ENCODE measurements around the gene ADGRF1. TPM values are rescaled to one million over a fixed set of nuclear protein-coding genes. Genes with fewer than 3 reads are reported as not detected.
A peak's percentile ranks its signal among the peaks of the same experiment; 100 is the strongest.

Gene ADGRF1
- total RNA-seq, 1 donor, result not detected

DNA sequence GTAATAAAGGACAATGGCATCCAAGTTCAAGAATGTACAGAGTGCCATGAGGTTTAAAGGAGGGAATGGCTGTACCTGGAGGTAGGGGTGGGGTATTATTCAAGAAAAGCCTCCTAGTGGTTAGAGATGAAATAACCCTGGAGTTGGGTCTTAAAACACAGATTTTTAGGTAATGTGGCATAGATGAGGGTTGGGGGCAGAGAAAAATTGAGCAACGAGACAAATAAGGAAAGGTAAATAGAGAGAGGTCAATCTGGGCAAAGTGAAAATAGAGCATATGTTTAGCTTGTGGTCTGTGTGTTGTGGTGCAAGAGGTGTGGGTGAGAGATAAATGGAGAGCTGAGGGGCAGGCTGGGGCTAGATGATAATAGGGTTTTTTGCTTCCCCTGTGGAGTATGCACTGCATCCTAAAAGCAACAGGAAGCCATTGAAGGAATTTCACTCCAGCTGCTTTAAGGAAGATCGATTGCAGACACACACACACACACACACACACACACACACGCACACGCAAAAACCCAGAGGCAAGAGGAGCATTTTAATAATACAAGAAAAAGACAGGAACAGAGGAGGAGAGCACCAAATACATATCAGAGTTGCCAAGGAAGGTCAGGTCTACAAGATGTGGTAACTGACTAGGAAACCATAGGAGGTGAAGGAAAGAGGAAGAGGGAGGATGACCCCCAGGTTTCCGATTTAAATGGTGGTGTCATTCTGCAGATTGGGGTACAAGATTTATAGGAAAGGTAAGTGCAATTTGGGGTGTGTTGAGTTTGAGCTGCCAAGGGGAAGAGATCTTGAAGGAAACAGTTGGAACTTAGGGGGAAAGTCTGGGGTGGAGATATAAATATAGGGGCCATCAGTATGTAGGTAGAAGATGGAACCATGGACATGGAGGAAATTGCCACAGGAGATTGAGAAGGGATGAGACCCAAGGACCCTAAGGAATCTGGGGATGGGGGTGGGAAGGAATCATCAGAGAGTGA, 31.3 kb upstream of the ADGRF1 start:
- no peak overlapping the region for H3K27ac ChIP-seq (ENCODE audit: low read depth, low read length)
- no peaks in the 10 kb centered on the region for H3K36me3 ChIP-seq (ENCODE audit: insufficient read depth, low read length)
- no peaks in the 10 kb centered on the region for H3K79me2 ChIP-seq (ENCODE audit: insufficient read depth, low read length)
- H3K9me3 ChIP-seq (ENCODE audit: low read depth, low read length), result no peaks in the 10 kb centered on the region
- TF ChIP-seq, protein P1, sequence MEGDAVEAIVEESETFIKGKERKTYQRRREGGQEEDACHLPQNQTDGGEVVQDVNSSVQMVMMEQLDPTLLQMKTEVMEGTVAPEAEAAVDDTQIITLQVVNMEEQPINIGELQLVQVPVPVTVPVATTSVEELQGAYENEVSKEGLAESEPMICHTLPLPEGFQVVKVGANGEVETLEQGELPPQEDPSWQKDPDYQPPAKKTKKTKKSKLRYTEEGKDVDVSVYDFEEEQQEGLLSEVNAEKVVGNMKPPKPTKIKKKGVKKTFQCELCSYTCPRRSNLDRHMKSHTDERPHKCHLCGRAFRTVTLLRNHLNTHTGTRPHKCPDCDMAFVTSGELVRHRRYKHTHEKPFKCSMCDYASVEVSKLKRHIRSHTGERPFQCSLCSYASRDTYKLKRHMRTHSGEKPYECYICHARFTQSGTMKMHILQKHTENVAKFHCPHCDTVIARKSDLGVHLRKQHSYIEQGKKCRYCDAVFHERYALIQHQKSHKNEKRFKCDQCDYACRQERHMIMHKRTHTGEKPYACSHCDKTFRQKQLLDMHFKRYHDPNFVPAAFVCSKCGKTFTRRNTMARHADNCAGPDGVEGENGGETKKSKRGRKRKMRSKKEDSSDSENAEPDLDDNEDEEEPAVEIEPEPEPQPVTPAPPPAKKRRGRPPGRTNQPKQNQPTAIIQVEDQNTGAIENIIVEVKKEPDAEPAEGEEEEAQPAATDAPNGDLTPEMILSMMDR (IDR thresholded peaks at IDR 0.05; ENCODE audit: extremely low read depth, low read depth, low read length), result peak; percentile 23
- no peaks in the 10 kb centered on the region for H4K20me1 ChIP-seq (ENCODE audit: insufficient read depth, low read length)
- H3K4me1 ChIP-seq (ENCODE audit: insufficient read depth, low read length), result no peaks in the 10 kb centered on the region
- no peak overlapping the region for H3K4me2 ChIP-seq (ENCODE audit: insufficient read depth, low read length)
- H2AFZ ChIP-seq (ENCODE audit: low read length), result no peak overlapping the region
- no peaks in the 10 kb centered on the region for H3K27me3 ChIP-seq (ENCODE audit: insufficient read depth, low read length)
- no peak for DNase-seq (ENCODE audit: insufficient read length, low spot score, missing footprints)
- no peak overlapping the region for H3K4me3 ChIP-seq (ENCODE audit: insufficient read depth, low read length)

DNA sequence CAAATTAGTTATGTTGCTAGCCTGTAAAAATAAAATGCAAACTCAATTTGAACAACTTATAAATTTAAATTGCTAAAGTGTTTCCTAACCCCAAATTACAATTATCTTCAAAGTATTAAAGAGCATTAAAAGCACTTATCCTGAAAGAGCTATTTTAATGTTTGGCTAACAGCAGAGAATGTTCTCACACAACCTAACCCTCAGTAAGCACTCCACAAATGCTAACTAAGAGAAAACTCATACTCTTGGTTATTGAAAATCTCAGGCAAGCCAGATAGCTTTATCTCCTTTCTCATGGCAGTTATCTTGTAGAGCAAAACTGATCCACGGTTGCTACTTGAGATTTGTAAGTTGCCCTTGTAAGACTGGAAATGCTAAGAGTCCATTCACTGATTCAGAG, 30.5 kb upstream of the ADGRF1 start:
- TF ChIP-seq, protein P1 (IDR thresholded peaks at IDR 0.05; ENCODE audit: extremely low read depth, low read depth, low read length), result no peak
- no peak overlapping the region for H2AFZ ChIP-seq (ENCODE audit: low read length)
- H3K4me3 ChIP-seq (ENCODE audit: insufficient read depth, low read length), result no peak overlapping the region
- no peaks in the 10 kb centered on the region for H3K9me3 ChIP-seq (ENCODE audit: low read depth, low read length)
- no peaks in the 10 kb centered on the region for H3K79me2 ChIP-seq (ENCODE audit: insufficient read depth, low read length)
- H3K4me1 ChIP-seq (ENCODE audit: insufficient read depth, low read length), result no peaks in the 10 kb centered on the region
- H4K20me1 ChIP-seq (ENCODE audit: insufficient read depth, low read length), result no peaks in the 10 kb centered on the region
- no peak for DNase-seq (ENCODE audit: insufficient read length, low spot score, missing footprints)
- no peaks in the 10 kb centered on the region for H3K27me3 ChIP-seq (ENCODE audit: insufficient read depth, low read length)
- no peak overlapping the region for H3K4me2 ChIP-seq (ENCODE audit: insufficient read depth, low read length)
- H3K27ac ChIP-seq (ENCODE audit: low read depth, low read length), result no peak overlapping the region
- H3K36me3 ChIP-seq (ENCODE audit: insufficient read depth, low read length), result no peaks in the 10 kb centered on the region

DNA sequence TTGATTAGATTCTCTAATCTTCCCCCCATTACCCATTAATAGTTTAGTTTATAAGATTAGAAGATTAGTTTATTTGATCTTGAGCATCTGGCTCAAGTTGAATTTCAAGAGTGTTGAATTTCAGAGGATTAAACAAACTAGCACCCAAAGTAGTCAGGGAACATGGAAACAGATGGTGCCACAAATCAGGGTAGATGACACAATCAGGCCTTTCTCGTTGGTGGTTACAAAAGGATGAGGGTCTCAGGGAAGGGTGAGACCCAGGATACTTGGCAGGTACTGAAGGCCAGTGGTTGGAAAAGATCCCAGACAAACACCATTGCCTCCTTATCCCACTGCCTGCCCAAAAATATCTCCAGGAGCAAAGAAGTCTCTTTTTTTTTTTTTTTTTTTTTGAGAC, 29.5 kb upstream of the ADGRF1 start:
- no peaks in the 10 kb centered on the region for H3K79me2 ChIP-seq (ENCODE audit: insufficient read depth, low read length)
- no peaks in the 10 kb centered on the region for H3K9me3 ChIP-seq (ENCODE audit: low read depth, low read length)
- DNase-seq (ENCODE audit: insufficient read length, low spot score, missing footprints), result no peak
- no peak overlapping the region for H3K27ac ChIP-seq (ENCODE audit: low read depth, low read length)
- TF ChIP-seq, protein P1 (IDR thresholded peaks at IDR 0.05; ENCODE audit: extremely low read depth, low read depth, low read length), result no peak
- no peak overlapping the region for H3K4me2 ChIP-seq (ENCODE audit: insufficient read depth, low read length)
- H3K36me3 ChIP-seq (ENCODE audit: insufficient read depth, low read length), result no peaks in the 10 kb centered on the region
- no peaks in the 10 kb centered on the region for H3K27me3 ChIP-seq (ENCODE audit: insufficient read depth, low read length)
- no peaks in the 10 kb centered on the region for H4K20me1 ChIP-seq (ENCODE audit: insufficient read depth, low read length)
- H3K4me3 ChIP-seq (ENCODE audit: insufficient read depth, low read length), result no peak overlapping the region
- H3K4me1 ChIP-seq (ENCODE audit: insufficient read depth, low read length), result no peaks in the 10 kb centered on the region
- no peak overlapping the region for H2AFZ ChIP-seq (ENCODE audit: low read length)

DNA sequence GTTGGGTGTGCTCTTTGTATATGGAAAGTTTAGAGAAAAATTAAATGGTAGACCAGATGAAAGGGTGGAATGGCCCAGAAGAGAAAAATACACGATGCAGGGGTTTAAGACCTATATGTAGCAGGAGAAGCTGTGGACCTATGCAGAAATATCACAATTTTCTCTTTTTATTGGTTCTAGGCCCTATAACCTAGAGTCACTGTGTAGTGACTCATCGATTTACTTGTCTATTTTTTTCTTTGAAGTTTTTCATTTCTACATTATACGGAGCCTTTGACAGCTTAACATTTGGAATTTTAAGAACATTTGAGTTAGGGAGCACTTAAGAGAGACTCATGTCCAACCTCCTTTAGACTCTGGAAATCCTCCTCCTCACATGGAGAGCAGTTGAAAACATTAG, 28.3 kb upstream of the ADGRF1 start:
- TF ChIP-seq, protein P1 (IDR thresholded peaks at IDR 0.05; ENCODE audit: extremely low read depth, low read depth, low read length), result no peak
- no peak overlapping the region for H3K4me3 ChIP-seq (ENCODE audit: insufficient read depth, low read length)
- no peak overlapping the region for H3K4me2 ChIP-seq (ENCODE audit: insufficient read depth, low read length)
- H3K27me3 ChIP-seq (ENCODE audit: insufficient read depth, low read length), result no peaks in the 10 kb centered on the region
- H3K4me1 ChIP-seq (ENCODE audit: insufficient read depth, low read length), result no peaks in the 10 kb centered on the region
- H3K9me3 ChIP-seq (ENCODE audit: low read depth, low read length), result no peaks in the 10 kb centered on the region
- H3K79me2 ChIP-seq (ENCODE audit: insufficient read depth, low read length), result no peaks in the 10 kb centered on the region
- H2AFZ ChIP-seq (ENCODE audit: low read length), result no peak overlapping the region
- no peaks in the 10 kb centered on the region for H4K20me1 ChIP-seq (ENCODE audit: insufficient read depth, low read length)
- H3K36me3 ChIP-seq (ENCODE audit: insufficient read depth, low read length), result no peaks in the 10 kb centered on the region
- no peak for DNase-seq (ENCODE audit: insufficient read length, low spot score, missing footprints)
- no peak overlapping the region for H3K27ac ChIP-seq (ENCODE audit: low read depth, low read length)

All from osteoblast (primary cell).